GM18520 (cell line): ENCODE measurements around the gene GSE1.

ENCODE experiments used
- ATAC-seq: cut with Tn5 transposase; IDR thresholded peaks from one replicate; pipeline ENCODE4 v1.9.1; 2021; ENCODE audit not compliant: unreplicated experiment

Gene GSE1

DNA sequence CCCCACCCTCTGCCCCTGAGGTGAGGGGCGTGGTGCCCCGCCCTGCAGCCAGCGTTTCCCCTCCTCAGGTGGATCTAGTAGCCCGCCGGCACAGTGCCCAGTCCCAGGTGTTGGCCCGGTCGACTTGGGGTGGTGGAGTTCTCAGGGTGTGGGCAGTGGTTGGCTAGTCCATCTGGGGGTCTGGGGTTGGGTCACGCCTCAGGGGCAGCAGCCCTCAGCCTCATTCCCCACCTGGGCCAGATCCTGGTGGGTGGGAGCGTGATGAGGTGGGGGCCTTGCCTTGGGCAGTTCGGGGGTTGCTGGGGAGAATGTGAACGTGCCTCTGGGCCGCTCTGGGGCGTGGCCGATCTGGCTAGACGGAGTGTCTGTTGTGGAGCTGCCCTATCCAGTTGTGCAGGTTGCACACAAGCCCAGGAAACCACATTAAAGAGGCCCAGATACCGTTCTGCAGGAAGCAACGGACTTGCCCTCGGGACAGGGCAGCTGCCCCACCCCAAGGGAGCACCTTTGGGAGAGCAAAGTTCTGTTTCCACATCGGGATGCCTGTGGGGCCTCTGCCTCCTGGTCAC lies 32.0 kb downstream of the GSE1 start:
- ATAC-seq, result no peak

- ATAC-seq, result no peak
These were observed 33.3 kb downstream of the GSE1 start for GRCh38 chr16:85646358-85646907.

- ATAC-seq, result no peak
These were observed 33.9 kb downstream of the GSE1 start for GRCh38 chr16:85646976-85647375.

GRCh38 chr16:85648070-85648714 lies 35.1 kb downstream of the GSE1 start:
- no peak for ATAC-seq

DNA sequence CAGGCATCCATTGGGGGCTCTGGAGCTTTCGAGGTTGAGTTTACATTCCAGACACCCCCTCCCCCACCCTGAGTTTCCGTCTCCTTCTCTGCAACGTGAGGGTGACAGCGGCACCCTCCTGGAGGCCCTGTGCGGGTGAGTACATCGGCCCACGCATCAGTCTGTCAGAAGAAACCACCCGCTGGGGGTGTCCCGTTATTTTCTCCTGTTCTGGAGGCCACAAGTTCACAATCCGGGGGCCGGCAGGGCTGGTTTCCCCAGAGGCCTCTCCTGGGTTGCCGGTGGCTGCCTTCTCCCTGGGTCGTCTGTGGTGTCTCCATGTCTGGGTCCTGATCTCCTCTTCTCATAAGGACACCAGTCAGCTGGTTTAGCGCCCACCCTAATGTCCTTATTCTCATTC lies 35.7 kb downstream of the GSE1 start:
- ATAC-seq, result no peak

- no peak for ATAC-seq
These were observed 36.5 kb downstream of the GSE1 start for GRCh38 chr16:85649411-85650134.

GRCh38 chr16:85650135-85650843 lies 37.2 kb downstream of the GSE1 start:
- ATAC-seq, result no peak

DNA sequence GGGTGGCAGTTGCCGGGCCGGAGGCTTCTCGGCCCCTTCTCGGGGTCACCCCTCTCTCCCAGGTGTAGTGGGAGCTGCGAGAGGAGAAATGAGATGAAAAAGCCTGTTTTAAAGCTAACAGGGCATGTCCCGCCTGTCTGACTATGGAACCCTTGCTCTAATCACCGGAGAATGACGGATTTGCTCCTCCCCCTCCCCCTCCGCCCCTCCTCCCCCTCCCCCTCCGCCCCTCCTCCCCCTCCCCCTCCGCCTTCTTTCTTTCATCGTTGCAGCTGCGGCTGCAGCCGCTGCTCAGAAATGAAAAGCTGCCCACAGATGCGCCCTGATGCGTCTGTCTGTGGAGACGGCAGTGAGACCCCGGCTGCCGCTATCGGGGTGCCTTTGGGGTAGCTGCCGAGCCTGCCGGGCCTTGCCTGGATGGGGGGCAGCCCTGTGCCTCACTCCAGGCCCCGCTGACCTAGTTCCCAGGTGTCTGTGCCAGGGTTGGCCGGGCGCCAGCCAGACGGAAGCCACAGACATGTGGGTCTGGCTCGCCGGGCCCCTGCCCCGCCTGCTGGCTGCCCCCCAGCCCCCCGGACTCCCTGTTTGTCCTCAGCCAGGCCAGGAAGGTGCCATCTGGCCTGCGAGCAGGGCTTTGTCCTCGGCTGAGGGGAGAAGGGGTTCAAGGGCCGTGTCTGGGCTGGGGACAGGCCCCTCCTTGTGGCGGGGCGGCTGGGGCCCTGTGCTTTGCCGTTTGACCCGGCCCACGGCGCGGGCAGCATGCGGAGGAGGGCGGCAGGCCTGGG lies 37.9 kb downstream of the GSE1 start:
- ATAC-seq, result no peak

DNA sequence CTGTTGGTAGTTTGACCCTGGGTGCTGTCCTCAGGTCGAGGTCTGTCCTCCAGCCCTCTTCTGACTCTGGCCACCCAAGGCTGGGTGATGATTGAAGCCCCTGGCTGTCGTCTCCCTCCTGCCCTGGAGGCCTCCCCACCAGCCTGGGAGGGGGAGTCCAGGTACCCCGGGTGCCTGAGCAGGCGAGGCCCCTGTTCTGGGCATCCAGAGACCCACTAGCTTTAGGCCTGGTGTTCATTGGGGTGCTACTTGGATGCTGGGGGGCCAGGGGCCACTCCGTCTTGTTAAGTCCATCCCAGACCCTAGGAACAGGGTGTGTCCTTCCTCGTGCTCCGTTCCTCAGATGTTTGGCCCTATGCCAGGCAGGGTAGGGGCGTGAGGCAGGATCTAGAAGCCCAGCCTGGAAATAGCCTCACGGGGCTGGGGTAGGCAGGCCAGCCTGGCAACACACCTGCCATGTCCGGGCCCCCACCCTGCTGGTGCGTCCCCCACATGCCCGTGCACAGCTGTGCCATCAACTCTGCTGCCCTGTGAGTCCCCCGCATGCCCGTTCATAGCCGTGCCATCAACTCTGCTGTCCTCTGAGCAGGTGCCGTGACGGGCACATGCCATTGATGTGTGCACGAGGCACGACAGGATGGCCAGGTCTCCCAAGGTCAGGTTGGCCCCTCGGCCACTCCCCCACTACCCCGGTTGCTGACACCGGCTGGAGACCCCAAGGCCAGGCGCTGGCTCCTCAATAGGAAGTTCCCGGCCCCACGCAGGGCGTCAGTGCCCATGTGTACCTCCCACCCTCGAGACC lies 38.7 kb downstream of the GSE1 start:
- no peak for ATAC-seq

DNA sequence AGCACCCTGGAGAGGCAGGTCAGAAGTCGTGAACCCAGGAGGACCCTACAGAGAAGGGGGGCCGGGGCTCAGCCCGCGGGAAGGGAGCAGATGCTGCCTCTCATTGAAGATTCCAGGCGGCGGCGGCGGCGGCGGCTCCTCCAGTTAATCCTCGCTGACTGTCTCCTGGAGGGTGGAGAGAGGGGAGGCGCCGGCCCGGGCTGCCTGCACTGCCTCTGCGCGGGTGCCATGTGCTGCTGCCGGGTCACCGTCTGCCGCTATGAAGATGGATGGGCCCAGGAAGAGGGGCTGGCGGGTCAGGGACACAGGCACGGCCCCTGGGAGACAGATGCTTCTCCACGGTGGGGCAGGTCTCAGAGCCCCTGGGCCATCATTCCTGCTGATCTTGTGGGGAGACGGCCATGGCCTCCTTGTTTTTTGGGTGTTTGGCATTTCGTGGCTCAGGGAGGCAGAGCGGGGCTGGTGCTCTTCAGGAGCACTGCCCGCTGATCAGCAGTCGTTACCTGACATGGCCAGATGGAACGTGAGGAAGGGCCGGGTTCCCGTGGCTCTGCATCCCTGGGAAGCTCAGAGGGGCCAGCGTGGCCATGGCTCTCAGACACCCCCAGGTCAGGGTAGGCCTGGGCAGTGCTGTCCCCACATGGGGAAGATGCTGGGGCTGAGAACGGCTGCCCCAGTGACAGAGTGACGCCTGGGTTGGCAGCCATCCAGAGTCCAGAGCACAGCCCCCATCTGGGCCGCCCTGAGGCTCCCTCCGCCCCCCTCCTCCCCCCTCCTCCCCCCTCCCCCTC lies 39.5 kb downstream of the GSE1 start:
- no peak for ATAC-seq

DNA sequence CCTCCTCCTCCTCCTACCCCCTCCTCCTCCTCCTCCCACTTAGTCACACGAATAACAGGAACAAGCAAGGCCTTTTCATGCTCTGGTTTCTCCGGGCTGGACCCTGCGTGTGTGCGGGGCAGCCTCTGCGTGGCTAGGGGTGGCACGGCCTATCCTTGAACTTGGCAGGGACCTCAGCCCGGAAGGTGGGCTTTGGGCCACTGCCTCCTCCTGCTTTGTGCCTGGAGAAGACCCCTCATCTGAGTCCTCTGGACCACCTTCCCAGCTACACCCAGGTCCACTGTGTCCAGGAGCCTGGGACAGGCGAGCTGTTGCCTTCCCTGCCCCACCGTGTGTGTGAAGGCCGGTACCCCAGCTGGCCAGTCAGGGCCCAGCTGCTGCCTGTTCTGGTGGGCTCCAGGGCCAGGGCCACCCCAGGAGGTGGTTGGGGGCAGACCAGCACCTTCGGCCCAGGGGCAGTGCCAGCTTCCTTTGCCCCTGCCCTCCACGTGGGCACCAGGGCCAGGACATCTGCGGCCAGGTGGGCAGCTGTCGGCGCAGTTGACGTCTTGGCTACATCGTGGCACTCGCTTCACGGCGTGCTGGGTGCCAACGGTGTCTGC lies 40.3 kb downstream of the GSE1 start:
- ATAC-seq, result no peak

DNA sequence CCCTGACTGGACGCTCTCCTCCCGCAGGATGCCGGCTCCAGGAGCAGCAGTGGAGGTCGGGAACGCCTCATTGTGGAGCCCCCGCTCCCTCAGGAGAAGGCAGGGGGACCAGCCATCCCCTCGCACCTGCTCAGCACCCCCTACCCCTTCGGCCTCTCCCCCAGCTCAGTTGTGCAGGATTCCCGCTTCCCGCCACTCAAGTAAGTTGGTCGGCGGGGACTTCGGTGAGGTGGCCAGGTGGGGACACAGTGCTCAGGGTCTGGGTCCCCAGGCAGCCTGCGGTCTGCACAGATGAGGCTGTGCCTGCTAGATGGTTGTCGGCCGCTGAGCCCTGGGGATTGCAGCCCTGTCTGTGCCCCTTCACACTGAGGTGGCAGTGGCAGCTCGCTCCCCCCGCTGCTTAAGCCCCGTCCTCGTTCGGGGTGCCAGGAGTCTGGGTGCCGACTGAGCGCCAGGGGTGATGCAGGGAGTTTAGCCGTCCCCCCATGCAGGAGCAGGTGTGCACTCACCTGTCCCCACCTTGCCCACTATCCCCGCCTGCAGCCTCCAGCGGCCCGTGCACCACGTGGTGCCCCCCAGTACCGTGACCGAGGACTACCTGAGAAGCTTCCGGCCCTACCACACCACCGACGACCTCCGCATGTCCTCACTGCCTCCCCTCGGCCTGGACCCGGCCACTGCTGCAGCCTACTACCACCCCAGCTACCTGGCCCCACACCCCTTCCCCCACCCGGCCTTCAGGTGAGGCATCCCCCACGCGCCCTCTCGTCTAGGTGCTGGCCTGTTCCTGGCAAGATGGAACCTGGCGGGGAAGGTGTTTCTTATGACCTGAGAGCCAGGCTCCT lies 41.4 kb downstream of the GSE1 start:
- no peak for ATAC-seq

GRCh38 chr16:85655216-85656129 lies 42.4 kb downstream of the GSE1 start:
- ATAC-seq, result no peak

DNA sequence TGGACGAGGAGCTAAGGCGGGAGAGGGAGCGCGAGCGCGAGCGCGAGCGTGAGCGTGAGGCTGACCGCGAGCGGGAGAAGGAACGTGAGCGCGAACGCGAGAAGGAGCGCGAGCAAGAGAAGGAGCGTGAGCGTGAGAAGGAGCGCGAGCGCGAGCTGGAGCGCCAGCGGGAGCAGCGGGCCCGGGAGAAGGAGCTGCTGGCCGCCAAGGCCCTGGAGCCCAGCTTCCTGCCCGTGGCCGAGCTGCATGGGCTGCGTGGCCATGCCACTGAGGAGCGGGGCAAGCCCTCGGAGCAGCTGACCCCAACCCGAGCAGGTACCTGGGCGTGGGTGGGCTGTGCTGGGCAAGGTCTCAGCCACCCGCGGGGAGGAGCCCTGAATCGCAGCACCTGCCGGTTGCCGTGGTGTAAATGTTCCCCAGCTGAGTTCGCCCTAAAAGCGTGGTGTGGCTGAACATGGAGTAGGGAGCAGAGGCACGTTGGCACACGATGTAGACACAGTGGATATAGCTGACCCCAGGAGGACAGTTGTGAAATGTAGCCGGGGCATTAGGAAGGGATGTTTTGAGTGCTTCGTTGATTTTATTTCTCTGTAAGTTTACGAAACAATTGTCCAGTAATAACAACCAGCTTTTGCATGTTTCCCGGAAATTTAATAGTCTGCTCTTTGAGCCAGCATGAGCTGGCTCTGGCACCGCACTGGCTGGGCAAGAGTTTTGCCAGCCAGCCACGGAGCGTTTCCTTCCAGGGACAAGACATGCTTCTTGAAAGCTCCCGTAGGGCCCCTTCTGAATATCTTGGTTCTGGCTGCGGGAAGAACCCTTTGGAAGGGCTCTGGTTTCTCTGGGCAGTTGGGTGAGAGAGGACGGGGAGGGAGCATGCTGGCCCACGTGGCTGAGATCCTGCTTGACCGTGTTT lies 43.5 kb downstream of the GSE1 start:
- no peak for ATAC-seq

GRCh38 chr16:85657267-85657650 lies 44.1 kb downstream of the GSE1 start:
- no peak for ATAC-seq

DNA sequence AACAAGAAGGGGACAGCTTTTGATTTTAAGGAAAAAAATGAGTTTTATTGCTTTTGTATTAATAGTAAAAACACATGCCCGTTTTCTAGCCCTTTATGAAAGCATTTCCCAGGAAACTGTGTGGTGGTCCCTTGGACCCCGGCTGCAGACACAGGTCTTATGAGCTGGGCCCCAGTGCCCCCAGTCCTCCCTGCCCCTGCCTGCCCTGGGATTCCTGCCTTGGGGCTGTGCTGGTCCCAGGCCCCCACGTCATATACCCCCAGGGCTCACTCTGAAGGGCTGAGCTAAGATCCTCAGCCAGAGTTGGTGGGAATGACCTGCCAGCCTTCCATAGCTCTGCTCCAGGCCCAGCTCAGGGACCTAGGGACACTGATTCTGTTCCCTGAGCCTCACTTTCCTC lies 44.9 kb downstream of the GSE1 start:
- ATAC-seq, result no peak
